ENCODE results near the gene NR4A3. TPM values are rescaled to one million over a fixed set of nuclear protein-coding genes. Genes with fewer than 3 reads are reported as not detected.

Gene NR4A3
- total and polyA plus RNA-seq, 2 of the 13 experiments (the other 11 are each of a cell fraction or from before 2014, with no cell fraction given): 0.02 to 0.09 TPM

DNA sequence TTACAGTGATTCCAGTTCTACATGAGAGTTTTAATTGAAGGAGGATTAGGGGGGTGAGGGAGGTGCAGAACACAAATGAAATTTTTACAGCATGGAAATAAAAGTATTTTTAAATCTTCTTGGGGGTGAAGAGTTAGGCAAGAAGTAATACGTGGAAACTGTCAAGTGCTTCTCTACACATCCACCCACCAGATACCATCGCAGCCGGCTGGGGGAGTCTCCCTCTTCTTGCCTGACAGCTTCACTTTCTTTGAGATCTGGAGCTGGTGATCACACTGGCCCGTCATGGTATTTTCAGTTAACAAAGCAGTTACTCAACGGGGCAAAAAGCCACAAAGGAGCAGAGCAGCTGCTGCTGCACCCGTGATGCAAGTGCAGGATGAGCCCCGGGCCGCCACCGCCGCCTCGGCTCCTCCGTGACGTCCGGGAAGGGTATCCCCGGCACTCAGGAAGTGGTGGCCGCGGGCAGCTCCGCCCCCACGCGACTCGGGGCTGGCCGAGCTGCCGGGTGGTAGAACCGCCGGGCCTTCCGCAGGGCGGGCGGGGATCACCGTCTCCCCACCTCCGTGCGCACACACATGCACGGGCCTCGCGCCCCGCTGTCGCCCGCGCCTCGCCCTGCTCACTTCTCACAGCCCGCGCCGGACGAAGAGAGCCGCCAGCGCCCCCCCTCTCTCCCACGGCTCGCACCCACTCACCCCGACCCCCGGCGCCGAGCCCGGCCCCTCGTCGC lies 2.4 kb upstream of the NR4A3 start (continued):
- TF ChIP-seq, protein P1, sequence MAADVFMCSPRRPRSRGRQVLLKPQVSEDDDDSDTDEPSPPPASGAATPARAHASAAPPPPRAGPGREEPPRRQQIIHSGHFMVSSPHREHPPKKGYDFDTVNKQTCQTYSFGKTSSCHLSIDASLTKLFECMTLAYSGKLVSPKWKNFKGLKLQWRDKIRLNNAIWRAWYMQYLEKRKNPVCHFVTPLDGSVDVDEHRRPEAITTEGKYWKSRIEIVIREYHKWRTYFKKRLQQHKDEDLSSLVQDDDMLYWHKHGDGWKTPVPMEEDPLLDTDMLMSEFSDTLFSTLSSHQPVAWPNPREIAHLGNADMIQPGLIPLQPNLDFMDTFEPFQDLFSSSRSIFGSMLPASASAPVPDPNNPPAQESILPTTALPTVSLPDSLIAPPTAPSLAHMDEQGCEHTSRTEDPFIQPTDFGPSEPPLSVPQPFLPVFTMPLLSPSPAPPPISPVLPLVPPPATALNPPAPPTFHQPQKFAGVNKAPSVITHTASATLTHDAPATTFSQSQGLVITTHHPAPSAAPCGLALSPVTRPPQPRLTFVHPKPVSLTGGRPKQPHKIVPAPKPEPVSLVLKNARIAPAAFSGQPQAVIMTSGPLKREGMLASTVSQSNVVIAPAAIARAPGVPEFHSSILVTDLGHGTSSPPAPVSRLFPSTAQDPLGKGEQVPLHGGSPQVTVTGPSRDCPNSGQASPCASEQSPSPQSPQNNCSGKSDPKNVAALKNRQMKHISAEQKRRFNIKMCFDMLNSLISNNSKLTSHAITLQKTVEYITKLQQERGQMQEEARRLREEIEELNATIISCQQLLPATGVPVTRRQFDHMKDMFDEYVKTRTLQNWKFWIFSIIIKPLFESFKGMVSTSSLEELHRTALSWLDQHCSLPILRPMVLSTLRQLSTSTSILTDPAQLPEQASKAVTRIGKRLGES (CRISPR knock-in tag; IDR thresholded peaks at IDR 0.05; ENCODE audit: borderline replicate concordance): no peak
- no peak for TF ChIP-seq PLRG1 (conservative IDR thresholded peaks at IDR 0.05)
- TF ChIP-seq ZNF597 (CRISPR knock-in tag; IDR thresholded peaks at IDR 0.05): no peak
- TF ChIP-seq ZNF101 (CRISPR knock-in tag; IDR thresholded peaks at IDR 0.05; ENCODE audit: borderline replicate concordance, low read depth): no peak
- peak; percentile 35; the same call in 1 of the 2 replicates for TF ChIP-seq TFAP4 (IDR thresholded peaks at IDR 0.05; ENCODE audit: borderline replicate concordance, low read depth)
- TF ChIP-seq POGZ (CRISPR knock-in tag; IDR thresholded peaks at IDR 0.05): peak; percentile 24; the same call in 1 of the 2 replicates
- TF ChIP-seq SCMH1 (CRISPR knock-in tag; IDR thresholded peaks at IDR 0.05; ENCODE audit: borderline replicate concordance): no peak
- TF ChIP-seq RBAK (CRISPR knock-in tag; IDR thresholded peaks at IDR 0.05): no peak
- no peak for TF ChIP-seq ZKSCAN5 (CRISPR knock-in tag; IDR thresholded peaks at IDR 0.05)
- peak; percentile 72; the same call in 1 of the 2 replicates for TF ChIP-seq TBX2 (CRISPR knock-in tag; IDR thresholded peaks at IDR 0.05; ENCODE audit: borderline replicate concordance)
- no peak for TF ChIP-seq ZNF24 (IDR thresholded peaks at IDR 0.05)
- no peak for TF ChIP-seq ZSCAN22 (CRISPR knock-in tag; IDR thresholded peaks at IDR 0.05)
- peak; percentile 32; the same call in 1 of the 2 replicates for TF ChIP-seq CCDC6 (CRISPR knock-in tag; IDR thresholded peaks at IDR 0.05)
- no peak for TF ChIP-seq ATF7 (IDR thresholded peaks at IDR 0.05)
- TF ChIP-seq ATF7 (CRISPR knock-in tag; IDR thresholded peaks at IDR 0.05): no peak
- TF ChIP-seq SNAI1 (CRISPR knock-in tag; IDR thresholded peaks at IDR 0.05; ENCODE audit: borderline replicate concordance): no peak
- no peak for TF ChIP-seq HOXA9 (CRISPR knock-in tag; IDR thresholded peaks at IDR 0.05; ENCODE audit: borderline replicate concordance)
- no peak for TF ChIP-seq NCOA1 (CRISPR knock-in tag; IDR thresholded peaks at IDR 0.05)
- TF ChIP-seq GTF2F1 (IDR thresholded peaks at IDR 0.05; ENCODE audit: low read length): no peak
- TF ChIP-seq ZNF792 (CRISPR knock-in tag; IDR thresholded peaks at IDR 0.05): no peak
- no peak for TF ChIP-seq HMG20B (CRISPR knock-in tag; conservative IDR thresholded peaks at IDR 0.05)

Data from HepG2 (cell line).